HepG2 (cell line): Measurements from ENCODE around the gene B4GALT5. TPM values are rescaled to one million over a fixed set of nuclear protein-coding genes. Genes with fewer than 3 reads are reported as not detected.
A peak's percentile ranks its signal among the peaks of the same experiment; 100 is the strongest.

Experiments used
- ARHGAP35 ChIP-seq: sonication (generic); formaldehyde crosslinking; IDR thresholded peaks from 2 replicates; pipeline ENCODE4 v1.9.0; 2022; ENCODE audit warnings: mild to moderate bottlenecking, inconsistent platforms, moderate library complexity, missing genetic modification reagents, borderline replicate concordance
- BRD4 ChIP-seq: sonication (generic); formaldehyde crosslinking; IDR thresholded peaks from 2 replicates; pipeline ENCODE4 v1.4.0; 2020; ENCODE audit warnings: missing genetic modification reagents
- CENPT ChIP-seq: sonication (generic); formaldehyde crosslinking; IDR thresholded peaks from 2 replicates; pipeline ENCODE4 v1.8.0; 2022; ENCODE audit warnings: low read depth, mild to moderate bottlenecking, moderate library complexity, missing genetic modification reagents
- GATAD2A ChIP-seq: IDR thresholded peaks from 2 replicates; pipeline ENCODE4 v1.6.1; 2016
- JDP2 ChIP-seq: sonication (generic); formaldehyde crosslinking; IDR thresholded peaks from 2 replicates; pipeline ENCODE4 v1.8.1; 2022; ENCODE audit warnings: missing genetic modification reagents, borderline replicate concordance
- KMT2B ChIP-seq: IDR thresholded peaks from 2 replicates; pipeline ENCODE4 v1.6.1; 2016; ENCODE audit warnings: missing genetic modification reagents, missing compliant biosample characterization
- MEIS2 ChIP-seq: sonication (generic); formaldehyde crosslinking; IDR thresholded peaks from 2 replicates; pipeline ENCODE4 v1.9.0; 2021; ENCODE audit warnings: mild to moderate bottlenecking, missing genetic modification reagents
- MIER2 ChIP-seq: IDR thresholded peaks from 2 replicates; pipeline ENCODE4 v1.6.1; 2016; ENCODE audit warnings: missing biosample characterization, missing genetic modification reagents
- MLX ChIP-seq: IDR thresholded peaks from 2 replicates; pipeline ENCODE4 v1.6.1; 2016
- MTA1 ChIP-seq: sonication (generic); formaldehyde crosslinking; IDR thresholded peaks from 2 replicates; pipeline ENCODE4 v1.4.0; 2020; ENCODE audit warnings: missing genetic modification reagents, mild to moderate bottlenecking, borderline replicate concordance
- MXI1 ChIP-seq: IDR thresholded peaks from 3 replicates; pipeline ENCODE4 v1.6.1; 2012; ENCODE audit warnings: low read depth, low read length, inconsistent platforms, borderline replicate concordance
- NR2C2 ChIP-seq: sonication (generic); formaldehyde crosslinking; IDR thresholded peaks from 2 replicates; pipeline ENCODE4 v1.4.0; 2020; ENCODE audit warnings: missing genetic modification reagents, mild to moderate bottlenecking, moderate library complexity, borderline replicate concordance
- PRDM4 ChIP-seq: sonication (generic); formaldehyde crosslinking; IDR thresholded peaks from 2 replicates; pipeline ENCODE4 v1.9.0; 2021; ENCODE audit warnings: missing genetic modification reagents, borderline replicate concordance
- TBX3 ChIP-seq: fragments of 450-650 bp; IDR thresholded peaks from 2 replicates; pipeline ENCODE4 v1.6.1; 2017; ENCODE audit warnings: antibody characterized with exemption, mild to moderate bottlenecking, inconsistent platforms, borderline replicate concordance
- TCF7 ChIP-seq: sonication (generic); IDR thresholded peaks from 2 replicates; pipeline ENCODE4 v1.6.1; 2016; ENCODE audit warnings: antibody characterized with exemption, low read depth
- ZBTB2 ChIP-seq: sonication (generic); formaldehyde crosslinking; IDR thresholded peaks from 2 replicates; pipeline ENCODE4 v1.8.0; 2022; ENCODE audit warnings: low read depth, missing genetic modification reagents
- ZFP36L2 ChIP-seq: sonication (generic); formaldehyde crosslinking; IDR thresholded peaks from 2 replicates; pipeline ENCODE4 v1.4.0; 2020; ENCODE audit warnings: missing genetic modification reagents
- ZFP91 ChIP-seq: sonication (generic); formaldehyde crosslinking; IDR thresholded peaks from 2 replicates; pipeline ENCODE4 v1.9.0; 2022; ENCODE audit warnings: missing genetic modification reagents, mild to moderate bottlenecking, borderline replicate concordance
- ZMYM2 ChIP-seq: sonication (generic); formaldehyde crosslinking; IDR thresholded peaks from 2 replicates; pipeline ENCODE4 v1.8.0; 2022; ENCODE audit warnings: mild to moderate bottlenecking, missing genetic modification reagents
- ZNF24 ChIP-seq: fragments of 450-650 bp; IDR thresholded peaks from 2 replicates; pipeline ENCODE4 v1.6.1; 2017; ENCODE audit warnings: antibody characterized with exemption, mild to moderate bottlenecking
- ZNF253 ChIP-seq: sonication (generic); formaldehyde crosslinking; IDR thresholded peaks from 2 replicates; pipeline ENCODE4 v1.8.0; 2022; ENCODE audit warnings: mild to moderate bottlenecking, missing genetic modification reagents, borderline replicate concordance
- ZNF34 ChIP-seq: sonication (generic); formaldehyde crosslinking; IDR thresholded peaks from 2 replicates; pipeline ENCODE4 v1.4.0; 2020; ENCODE audit warnings: mild to moderate bottlenecking, missing genetic modification reagents, borderline replicate concordance
- ZNF570 ChIP-seq: sonication (generic); formaldehyde crosslinking; IDR thresholded peaks from 2 replicates; pipeline ENCODE4 v1.4.0; 2020; ENCODE audit warnings: mild to moderate bottlenecking, missing genetic modification reagents, borderline replicate concordance
- ZNF629 ChIP-seq: sonication (generic); formaldehyde crosslinking; conservative IDR thresholded peaks from 2 replicates; pipeline ENCODE4 v1.5.0; 2020; ENCODE audit warnings: missing genetic modification reagents
- ZNF644 ChIP-seq: IDR thresholded peaks from 2 replicates; pipeline ENCODE4 v1.6.1; 2016; ENCODE audit warnings: low read depth
- polyA plus RNA-seq, 8 experiments: library from polyadenylated mRNA; depleted of rRNA in 3 of 8; stranded (reverse) in 7 of 8; unstranded in 1 of 8; fragments of >200 nt; fragmentation: Illumina TruSeq in 4 of 8; extraction: Trizol in 4 of 8; gene quantifications; 2 replicates each; pipeline versions ENCODE4 v1.2.1 to v1.2.3, GENCODE V29; 2011 to 2016; ENCODE audit warnings: low read depth in 4 of 8, missing spikeins in 1 of 8, mixed read lengths in 1 of 8; ENCODE audit not compliant: insufficient read depth in 1 of 8
- total RNA-seq, 5 experiments: library from RNA; depleted of rRNA; stranded (reverse); fragments of >200 nt; fragmentation: Illumina TruSeq; extraction: Trizol; gene quantifications; 2 replicates each; pipeline ENCODE4 v1.2.3, GENCODE V29; 2016; ENCODE audit warnings: low read depth in 1 of 5

Gene B4GALT5
- total and polyA plus RNA-seq, 2 of the 13 experiments (the other 11 are each of a cell fraction or from before 2014, with no cell fraction given): 27.3 to 30.9 TPM

GRCh38 chr20:49610691-49611538 is 102.8 kb downstream of the B4GALT5 start (continued):
- TF ChIP-seq ARHGAP35 (CRISPR knock-in tag) (peak; percentile 97), ZFP36L2 (no peak), TCF7 (no peak), ZNF253 (CRISPR knock-in tag) (0 out of 2 replicates have a peak, but pooled peaks have one; percentile 22), MIER2 (peak; percentile 38; the same call in 1 of the 2 replicates), ZMYM2 (CRISPR knock-in tag) (peak; percentile 73), MEIS2 (CRISPR knock-in tag) (peak; percentile 85), MLX (CRISPR knock-in tag) (no peak), BRD4 (peak; percentile 72), NR2C2 (CRISPR knock-in tag) (peak; percentile 65), ZBTB2 (CRISPR knock-in tag) (no peak), ZNF34 (CRISPR knock-in tag) (0 out of 2 replicates have a peak, but pooled peaks have one; percentile 77), GATAD2A (CRISPR knock-in tag) (peak; percentile 62), ZNF629 (peak; percentile 70), TBX3 (no peak), ZNF644 (peak; percentile 66; the same call in 1 of the 2 replicates), KMT2B (CRISPR knock-in tag) (peak; percentile 64; the same call in 1 of the 2 replicates), CENPT (CRISPR knock-in tag) (peak; percentile 89), MTA1 (peak; percentile 95; the same call in 1 of the 2 replicates), ZNF570 (CRISPR knock-in tag) (no peak), PRDM4 (CRISPR knock-in tag) (no peak), ZNF24 (no peak), MXI1 (peak; percentile 78; the same call in 2 of the 3 replicates), ZFP91 (CRISPR knock-in tag) (peak; percentile 97), JDP2 (CRISPR knock-in tag) (no peak)
